ENCODE results near the gene GRAP.
"Not testable (repeated sequence)": the region's sequence is repeated elsewhere in the genome, so short reads cannot be mapped to it uniquely, and the experiment has no call there.

DNA sequence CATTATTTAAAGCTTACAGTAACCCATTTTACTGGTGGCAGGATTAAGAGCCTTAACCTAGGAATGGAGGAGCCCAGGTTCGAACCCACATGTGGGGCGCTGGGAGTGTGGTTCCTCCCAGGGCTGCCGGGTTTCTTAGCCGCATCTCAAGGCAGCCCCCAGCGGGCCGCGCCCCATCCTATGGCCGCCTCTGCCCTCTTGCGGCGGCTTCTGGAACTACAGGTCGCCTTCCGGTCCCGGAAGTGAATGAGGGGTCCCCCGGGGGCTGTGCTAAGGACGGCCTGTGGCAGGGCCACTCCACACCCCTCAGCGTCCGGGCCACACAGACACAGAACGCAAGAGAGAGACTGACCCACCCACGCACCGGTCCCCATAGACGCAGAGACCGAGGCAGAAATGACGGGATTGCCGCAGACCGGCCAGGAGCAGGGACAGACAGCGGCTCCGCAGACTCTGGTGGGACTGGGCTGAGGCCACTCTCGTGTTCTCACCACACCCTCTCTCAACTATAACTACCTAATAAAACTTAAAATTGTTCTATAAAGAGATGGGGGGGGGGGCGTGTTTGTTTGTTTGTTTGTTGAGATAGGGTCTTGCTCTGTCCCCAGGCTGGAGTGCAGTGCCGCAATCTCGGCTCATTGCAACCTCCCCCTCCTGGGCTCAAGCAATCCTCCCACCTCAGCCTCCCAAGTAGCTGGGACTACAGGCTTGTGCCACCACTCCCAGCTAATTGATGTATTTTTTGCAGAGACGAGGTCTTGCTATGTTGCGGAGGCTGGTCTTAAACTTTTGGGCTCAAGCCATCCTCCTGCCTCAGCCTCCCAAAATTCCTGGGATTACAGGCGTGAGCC is 23.8 kb upstream of the GRAP start:
- not testable (repeated sequence) for TF ChIP-seq YY1 (tag by site-specific recombination; IDR thresholded peaks at IDR 0.05); HOXA7 (CRISPR knock-in tag; IDR thresholded peaks at IDR 0.05; ENCODE audit: borderline replicate concordance); ZNF24 (tag by site-specific recombination; IDR thresholded peaks at IDR 0.05); ZNF585B (tag by site-specific recombination; IDR thresholded peaks at IDR 0.05); ZNF664 (tag by site-specific recombination; IDR thresholded peaks at IDR 0.05); ZBTB17 (tag by site-specific recombination; IDR thresholded peaks at IDR 0.05); ZNF670 (tag by site-specific recombination; IDR thresholded peaks at IDR 0.05; ENCODE audit: low read depth); ZNF274 (IDR thresholded peaks at IDR 0.05; ENCODE audit: low read length); ZNF274 (tag by site-specific recombination; IDR thresholded peaks at IDR 0.05; ENCODE audit: borderline replicate concordance); ZNF292 (tag by site-specific recombination; IDR thresholded peaks at IDR 0.05; ENCODE audit: borderline replicate concordance, low read depth)
- TF ChIP-seq, protein P1, sequence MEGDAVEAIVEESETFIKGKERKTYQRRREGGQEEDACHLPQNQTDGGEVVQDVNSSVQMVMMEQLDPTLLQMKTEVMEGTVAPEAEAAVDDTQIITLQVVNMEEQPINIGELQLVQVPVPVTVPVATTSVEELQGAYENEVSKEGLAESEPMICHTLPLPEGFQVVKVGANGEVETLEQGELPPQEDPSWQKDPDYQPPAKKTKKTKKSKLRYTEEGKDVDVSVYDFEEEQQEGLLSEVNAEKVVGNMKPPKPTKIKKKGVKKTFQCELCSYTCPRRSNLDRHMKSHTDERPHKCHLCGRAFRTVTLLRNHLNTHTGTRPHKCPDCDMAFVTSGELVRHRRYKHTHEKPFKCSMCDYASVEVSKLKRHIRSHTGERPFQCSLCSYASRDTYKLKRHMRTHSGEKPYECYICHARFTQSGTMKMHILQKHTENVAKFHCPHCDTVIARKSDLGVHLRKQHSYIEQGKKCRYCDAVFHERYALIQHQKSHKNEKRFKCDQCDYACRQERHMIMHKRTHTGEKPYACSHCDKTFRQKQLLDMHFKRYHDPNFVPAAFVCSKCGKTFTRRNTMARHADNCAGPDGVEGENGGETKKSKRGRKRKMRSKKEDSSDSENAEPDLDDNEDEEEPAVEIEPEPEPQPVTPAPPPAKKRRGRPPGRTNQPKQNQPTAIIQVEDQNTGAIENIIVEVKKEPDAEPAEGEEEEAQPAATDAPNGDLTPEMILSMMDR (tag by site-specific recombination; IDR thresholded peaks at IDR 0.05) = not testable (repeated sequence)
- TF ChIP-seq, protein P2, sequence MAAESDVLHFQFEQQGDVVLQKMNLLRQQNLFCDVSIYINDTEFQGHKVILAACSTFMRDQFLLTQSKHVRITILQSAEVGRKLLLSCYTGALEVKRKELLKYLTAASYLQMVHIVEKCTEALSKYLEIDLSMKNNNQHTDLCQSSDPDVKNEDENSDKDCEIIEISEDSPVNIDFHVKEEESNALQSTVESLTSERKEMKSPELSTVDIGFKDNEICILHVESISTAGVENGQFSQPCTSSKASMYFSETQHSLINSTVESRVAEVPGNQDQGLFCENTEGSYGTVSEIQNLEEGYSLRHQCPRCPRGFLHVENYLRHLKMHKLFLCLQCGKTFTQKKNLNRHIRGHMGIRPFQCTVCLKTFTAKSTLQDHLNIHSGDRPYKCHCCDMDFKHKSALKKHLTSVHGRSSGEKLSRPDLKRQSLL (tag by site-specific recombination; IDR thresholded peaks at IDR 0.05) = not testable (repeated sequence)
- TF ChIP-seq, protein P3, sequence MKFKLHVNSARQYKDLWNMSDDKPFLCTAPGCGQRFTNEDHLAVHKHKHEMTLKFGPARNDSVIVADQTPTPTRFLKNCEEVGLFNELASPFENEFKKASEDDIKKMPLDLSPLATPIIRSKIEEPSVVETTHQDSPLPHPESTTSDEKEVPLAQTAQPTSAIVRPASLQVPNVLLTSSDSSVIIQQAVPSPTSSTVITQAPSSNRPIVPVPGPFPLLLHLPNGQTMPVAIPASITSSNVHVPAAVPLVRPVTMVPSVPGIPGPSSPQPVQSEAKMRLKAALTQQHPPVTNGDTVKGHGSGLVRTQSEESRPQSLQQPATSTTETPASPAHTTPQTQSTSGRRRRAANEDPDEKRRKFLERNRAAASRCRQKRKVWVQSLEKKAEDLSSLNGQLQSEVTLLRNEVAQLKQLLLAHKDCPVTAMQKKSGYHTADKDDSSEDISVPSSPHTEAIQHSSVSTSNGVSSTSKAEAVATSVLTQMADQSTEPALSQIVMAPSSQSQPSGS (tag by site-specific recombination; IDR thresholded peaks at IDR 0.05; ENCODE audit: low read depth) = not testable (repeated sequence)

Data from HEK293 (cell line).